Liver (tissue), 3 donors: ENCODE results near the gene PLXNB1.

Experiments used
- CTCF ChIP-seq: fragments of 150-350 bp; IDR thresholded peaks from 2 replicates; pipeline ENCODE4 v1.5.1; 2017; ENCODE audit warnings: improper control_type of control experiment, low read depth, low read length; ENCODE audit not compliant: missing input control
- FOXA1 ChIP-seq: IDR thresholded peaks from 2 replicates; pipeline ENCODE4 v1.6.1; 2016; ENCODE audit warnings: antibody characterized with exemption
- FOXA2 ChIP-seq: IDR thresholded peaks from 2 replicates; pipeline ENCODE4 v1.6.1; 2016; ENCODE audit warnings: antibody characterized with exemption
- GABPA ChIP-seq, 2 donors: IDR thresholded peaks in 1 of 2; conservative IDR thresholded peaks in 1 of 2; 2 replicates each; pipeline ENCODE4 v1.6.1; 2016; ENCODE audit warnings: antibody characterized with exemption in 2 of 2, mild to moderate bottlenecking in 1 of 2, moderate library complexity in 1 of 2
- JUND ChIP-seq, 2 donors: IDR thresholded peaks; 2 replicates each; pipeline ENCODE4 v1.6.1; 2016; ENCODE audit warnings: antibody characterized with exemption in 2 of 2
- MAX ChIP-seq: IDR thresholded peaks from 2 replicates; pipeline ENCODE4 v1.6.1; 2016; ENCODE audit warnings: antibody characterized with exemption
- RAD21 ChIP-seq, 2 donors: IDR thresholded peaks; 2 replicates each; pipeline ENCODE4 v1.6.1; 2016; ENCODE audit warnings: antibody characterized with exemption in 2 of 2, mild to moderate bottlenecking in 2 of 2
- SP1 ChIP-seq: IDR thresholded peaks from 2 replicates; pipeline ENCODE4 v1.6.1; 2018; ENCODE audit warnings: antibody characterized with exemption, mild to moderate bottlenecking
- TAF1 ChIP-seq: conservative IDR thresholded peaks from 2 replicates; pipeline ENCODE4 v1.6.1; 2016; ENCODE audit warnings: antibody characterized with exemption, mild to moderate bottlenecking
- donor health status: healthy.
- donor health status: healthy.

DNA sequence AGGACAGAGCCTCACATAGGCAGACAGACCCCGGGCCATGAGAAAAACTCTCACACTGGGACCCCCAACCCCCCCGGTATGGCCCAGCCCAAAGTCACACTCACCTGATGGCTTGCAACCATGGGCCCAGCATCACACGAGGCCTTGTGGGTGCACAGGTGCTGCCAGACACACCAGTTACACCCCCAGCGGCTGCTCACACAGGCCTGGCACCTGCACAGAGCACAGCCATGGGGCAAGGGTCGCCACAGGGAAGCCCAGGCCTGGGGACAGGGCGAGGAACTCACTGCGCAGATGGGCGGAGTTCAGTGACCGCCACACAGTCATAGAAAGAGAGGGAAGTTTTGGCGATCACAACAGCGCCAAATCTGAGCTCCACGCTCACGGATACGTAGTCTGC is 9.3 kb downstream of the PLXNB1 start:
- TF ChIP-seq CTCF (no peak), TAF1 (no peak), JUND (IDR thresholded peaks at IDR 0.05) (no peak), FOXA2 (no peak), FOXA1 (no peak), SP1 (peak; percentile 15), MAX (no peak), RAD21 (IDR thresholded peaks at IDR 0.05) (no peak), GABPA (IDR thresholded peaks at IDR 0.05 in 1 of 2, conservative IDR thresholded peaks at IDR 0.05 in 1 of 2) (no peak)
